ENCODE measurements around the gene PTPA.

The PTPA gene

GRCh38 chr9:129175825-129176633 is 64.8 kb downstream of the PTPA start:
- no peak overlapping the region for H4K8ac ChIP-seq (ENCODE audit: low read depth, low read length)
- H3K27ac ChIP-seq (replicated peaks; ENCODE audit: low read length) = peak overlapping the region; percentile 83
- no peaks in the 10 kb centered on the region for H3K9me3 ChIP-seq (replicated peaks in 1 of 2; ENCODE audit: control insufficient read depth in 2 of 2, insufficient read depth in 1 of 2, low read depth in 1 of 2, low read length in 2 of 2)
- no peak overlapping the region for H3K4ac ChIP-seq (ENCODE audit: low read length)
- H2BK12ac ChIP-seq (ENCODE audit: low read length) = no peak overlapping the region
- peaks cover 0 to 4% (median 0%) of the 10 kb centered on the region in 3 experiments for H3K27me3 ChIP-seq (ENCODE audit: control insufficient read depth in 3 of 3, insufficient read depth in 3 of 3, low read depth in 1 of 3, low read length in 3 of 3)
- peak overlapping the region; percentile 94 for H2BK5ac ChIP-seq (ENCODE audit: low read length)
- DNase-seq (ENCODE audit: low spot score) = peak; percentile 84
- H3K14ac ChIP-seq (ENCODE audit: low read length) = no peak overlapping the region
- no peak overlapping the region for H2BK120ac ChIP-seq (ENCODE audit: low read depth, low read length)
- H2AFZ ChIP-seq (ENCODE audit: low read length) = no peak overlapping the region
- H3K9ac ChIP-seq (ENCODE audit: low read depth, low read length, poor library complexity) = peak overlapping the region; percentile 72
- H4K91ac ChIP-seq (ENCODE audit: low read depth, low read length, poor library complexity) = no peak overlapping the region
- no peaks in the 10 kb centered on the region for H3K36me3 ChIP-seq (replicated peaks in 1 of 2; ENCODE audit: control insufficient read depth in 2 of 2, insufficient read depth in 2 of 2, low read length in 2 of 2)
- H3K18ac ChIP-seq (ENCODE audit: low read length) = peak overlapping the region; percentile 61
- H3K4me2 ChIP-seq (ENCODE audit: insufficient read depth, low read length, poor library complexity, severe bottlenecking) = peak overlapping the region; percentile 65
- no peak overlapping the region for H3K23ac ChIP-seq (ENCODE audit: low read depth, low read length, poor library complexity)
- peak overlapping the region; percentile 58 for H2BK15ac ChIP-seq (ENCODE audit: low read length)
- peak overlapping the region; percentile 95 to 99 for H3K4me3 ChIP-seq (ENCODE audit: low read length in 2 of 2)
- WGBS, 2 donors (ENCODE audit: extremely low coverage in 2 of 2, insufficient read length in 2 of 2, insufficient replicate concordance in 1 of 2) = no CpG with 5 or more reads among the region's 47 CpGs
- H2AK5ac ChIP-seq (ENCODE audit: low read depth, low read length) = peak overlapping the region; percentile 22
- peaks cover 26 to 27% of the 10 kb centered on the region in 2 donors for H3K4me1 ChIP-seq (ENCODE audit: control insufficient read depth in 2 of 2, insufficient read depth in 1 of 2, low read depth in 1 of 2, low read length in 2 of 2)
- peaks cover 8% of the 10 kb centered on the region for H3K79me1 ChIP-seq (ENCODE audit: low read depth, low read length)

DNA sequence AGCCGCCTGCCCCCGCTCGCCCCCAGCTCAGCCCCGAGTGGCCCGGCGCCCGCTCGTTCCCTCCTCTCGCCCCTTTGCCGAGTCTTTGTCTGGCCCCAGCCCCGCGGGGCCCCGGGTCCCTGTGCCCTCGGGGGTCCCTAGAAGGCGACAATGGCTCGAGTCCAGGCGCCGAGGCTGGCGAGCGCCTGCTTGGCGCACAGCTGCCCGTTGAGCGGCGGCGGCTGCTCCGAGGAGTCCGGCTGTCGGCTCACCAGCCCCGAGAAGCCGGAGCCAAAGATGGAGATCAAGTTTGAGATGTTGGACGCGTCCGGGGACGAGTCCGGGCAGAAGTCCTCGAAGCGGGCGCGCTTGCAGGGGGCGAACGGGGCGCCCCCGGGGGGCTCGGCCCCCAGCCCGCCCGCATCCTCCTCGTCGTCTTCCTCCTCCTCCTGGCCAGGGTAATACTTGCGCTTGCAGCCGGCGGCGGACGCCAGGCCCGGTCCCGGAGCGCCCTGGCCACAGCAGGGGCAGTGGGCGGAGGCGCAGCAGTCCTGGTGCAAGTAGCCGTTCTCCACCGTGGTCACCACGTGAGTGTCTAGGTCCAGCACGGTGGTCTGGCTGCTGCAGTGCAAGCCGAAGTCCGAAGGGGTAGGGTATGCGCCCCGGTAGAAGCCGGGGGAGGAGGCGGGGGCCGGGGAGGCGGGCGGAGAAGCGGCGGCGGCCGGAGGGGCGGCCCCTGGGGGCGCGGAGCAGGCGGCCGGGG is 65.7 kb downstream of the PTPA start:
- H3K18ac ChIP-seq (ENCODE audit: low read length) = peak overlapping the region; percentile 97
- H3K9me3 ChIP-seq (replicated peaks in 1 of 2; ENCODE audit: control insufficient read depth in 2 of 2, insufficient read depth in 1 of 2, low read depth in 1 of 2, low read length in 2 of 2) = no peaks in the 10 kb centered on the region
- no peaks in the 10 kb centered on the region for H3K36me3 ChIP-seq (replicated peaks in 1 of 2; ENCODE audit: control insufficient read depth in 2 of 2, insufficient read depth in 2 of 2, low read length in 2 of 2)
- no peak overlapping the region for H4K8ac ChIP-seq (ENCODE audit: low read depth, low read length)
- peak overlapping the region; percentile 58 for H2BK15ac ChIP-seq (ENCODE audit: low read length)
- H4K91ac ChIP-seq (ENCODE audit: low read depth, low read length, poor library complexity) = no peak overlapping the region
- peak overlapping the region; percentile 85 for H3K23ac ChIP-seq (ENCODE audit: low read depth, low read length, poor library complexity)
- no peak for DNase-seq (ENCODE audit: low spot score)
- no CpG with 5 or more reads among the region's 80 CpGs for WGBS, 2 donors (ENCODE audit: extremely low coverage in 2 of 2, insufficient read length in 2 of 2, insufficient replicate concordance in 1 of 2)
- H3K4ac ChIP-seq (ENCODE audit: low read length) = peak overlapping the region; percentile 53
- no peak overlapping the region for H2AFZ ChIP-seq (ENCODE audit: low read length)
- peak overlapping the region; percentile 98 for H2AK5ac ChIP-seq (ENCODE audit: low read depth, low read length)
- H3K4me1 ChIP-seq (ENCODE audit: control insufficient read depth in 2 of 2, insufficient read depth in 1 of 2, low read depth in 1 of 2, low read length in 2 of 2) = peaks cover 26 to 27% of the 10 kb centered on the region in 2 donors
- peak overlapping the region; percentile 94 for H3K14ac ChIP-seq (ENCODE audit: low read length)
- peaks cover 8% of the 10 kb centered on the region for H3K79me1 ChIP-seq (ENCODE audit: low read depth, low read length)
- H2BK120ac ChIP-seq (ENCODE audit: low read depth, low read length) = peak overlapping the region; percentile 81
- H3K27me3 ChIP-seq (ENCODE audit: control insufficient read depth in 3 of 3, insufficient read depth in 3 of 3, low read depth in 1 of 3, low read length in 3 of 3) = peaks cover 0 to 12% (median 5%) of the 10 kb centered on the region in 3 experiments
- peak overlapping the region; percentile 94 for H2BK5ac ChIP-seq (ENCODE audit: low read length)
- H2BK12ac ChIP-seq (ENCODE audit: low read length) = no peak overlapping the region
- peak overlapping the region; percentile 99 for H3K9ac ChIP-seq (ENCODE audit: low read depth, low read length, poor library complexity)
- H3K4me3 ChIP-seq (ENCODE audit: low read length in 2 of 2) = peak overlapping the region; percentile 95 to 99
- H3K4me2 ChIP-seq (ENCODE audit: insufficient read depth, low read length, poor library complexity, severe bottlenecking) = peak overlapping the region; percentile 73
- peak overlapping the region; percentile 44 for H3K27ac ChIP-seq (replicated peaks; ENCODE audit: low read length)

GRCh38 chr9:129177443-129177790 is 66.2 kb downstream of the PTPA start:
- peaks cover 0 to 12% (median 5%) of the 10 kb centered on the region in 3 experiments for H3K27me3 ChIP-seq (ENCODE audit: control insufficient read depth in 3 of 3, insufficient read depth in 3 of 3, low read depth in 1 of 3, low read length in 3 of 3)
- H3K4me2 ChIP-seq (ENCODE audit: insufficient read depth, low read length, poor library complexity, severe bottlenecking) = peak overlapping the region; percentile 73
- no peak overlapping the region for H2BK120ac ChIP-seq (ENCODE audit: low read depth, low read length)
- peak overlapping the region; percentile 100 for H3K14ac ChIP-seq (ENCODE audit: low read length)
- H2BK5ac ChIP-seq (ENCODE audit: low read length) = peak overlapping the region; percentile 90
- peaks cover 21 to 26% of the 10 kb centered on the region in 2 donors for H3K4me1 ChIP-seq (ENCODE audit: control insufficient read depth in 2 of 2, insufficient read depth in 1 of 2, low read depth in 1 of 2, low read length in 2 of 2)
- H3K79me1 ChIP-seq (ENCODE audit: low read depth, low read length) = peaks cover 8% of the 10 kb centered on the region
- H3K23ac ChIP-seq (ENCODE audit: low read depth, low read length, poor library complexity) = peak overlapping the region; percentile 95
- H4K91ac ChIP-seq (ENCODE audit: low read depth, low read length, poor library complexity) = no peak overlapping the region
- H3K18ac ChIP-seq (ENCODE audit: low read length) = peak overlapping the region; percentile 99
- peak overlapping the region; percentile 89 for H2AK5ac ChIP-seq (ENCODE audit: low read depth, low read length)
- DNase-seq (ENCODE audit: low spot score) = no peak
- H3K36me3 ChIP-seq (replicated peaks in 1 of 2; ENCODE audit: control insufficient read depth in 2 of 2, insufficient read depth in 2 of 2, low read length in 2 of 2) = no peaks in the 10 kb centered on the region
- H2BK15ac ChIP-seq (ENCODE audit: low read length) = peak overlapping the region; percentile 87
- no peak overlapping the region for H2BK12ac ChIP-seq (ENCODE audit: low read length)
- H3K9me3 ChIP-seq (replicated peaks in 1 of 2; ENCODE audit: control insufficient read depth in 2 of 2, insufficient read depth in 1 of 2, low read depth in 1 of 2, low read length in 2 of 2) = no peaks in the 10 kb centered on the region
- H3K4ac ChIP-seq (ENCODE audit: low read length) = no peak overlapping the region
- no peak overlapping the region for H2AFZ ChIP-seq (ENCODE audit: low read length)
- WGBS, 2 donors (ENCODE audit: extremely low coverage in 2 of 2, insufficient read length in 2 of 2, insufficient replicate concordance in 1 of 2) = no CpG with 5 or more reads among the region's 56 CpGs
- H3K4me3 ChIP-seq (ENCODE audit: low read length in 2 of 2) = peak overlapping the region; percentile 95 to 99
- H3K27ac ChIP-seq (replicated peaks; ENCODE audit: low read length) = peak overlapping the region; percentile 67
- H3K9ac ChIP-seq (ENCODE audit: low read depth, low read length, poor library complexity) = peak overlapping the region; percentile 100
- H4K8ac ChIP-seq (ENCODE audit: low read depth, low read length) = no peak overlapping the region
